ENCODE results near the gene TBC1D14.
"Not testable (repeated sequence)": the region's sequence is repeated elsewhere in the genome, so short reads cannot be mapped to it uniquely, and the experiment has no call there.

Gene TBC1D14

GRCh38 chr4:7079909-7080308 is 170.3 kb downstream of the TBC1D14 start:
- not testable (repeated sequence) for H3K27me3 ChIP-seq (ENCODE audit: control insufficient read depth, insufficient read depth, low read length); H3K4me1 ChIP-seq (ENCODE audit: control insufficient read depth, insufficient read depth, low read length); H3K9ac ChIP-seq (ENCODE audit: low read length); H3K27ac ChIP-seq (ENCODE audit: low read depth, low read length); H3K36me3 ChIP-seq (ENCODE audit: control insufficient read depth, insufficient read depth, low read length); H3K4me3 ChIP-seq (ENCODE audit: low read depth, low read length); H3K9me3 ChIP-seq (ENCODE audit: control insufficient read depth, insufficient read depth, low read depth, low read length)

Data from HUES6 (cell line).